HUES6 (cell line): ENCODE results near the gene IKBKE.

Source experiments
- H3K27ac ChIP-seq: 2 replicates; pipeline ENCODE4 v1.7.0; 2013; ENCODE audit warnings: low read depth, mild to moderate bottlenecking, low read length, inconsistent platforms
- H3K27me3 ChIP-seq: 2 replicates; pipeline ENCODE4 v1.6.1; 2013; ENCODE audit warnings: low read length; ENCODE audit not compliant: control insufficient read depth, insufficient read depth
- H3K36me3 ChIP-seq: 2 replicates; pipeline ENCODE4 v1.6.1; 2013; ENCODE audit warnings: low read length; ENCODE audit not compliant: control insufficient read depth, insufficient read depth
- H3K4me1 ChIP-seq: 2 replicates; pipeline ENCODE4 v1.6.1; 2013; ENCODE audit warnings: low read length; ENCODE audit not compliant: control insufficient read depth, insufficient read depth
- H3K4me3 ChIP-seq: 2 replicates; pipeline ENCODE4 v1.5.1; 2013; ENCODE audit warnings: low read depth, low read length
- H3K9ac ChIP-seq: one replicate; pipeline ENCODE4 v1.6.1; 2013; ENCODE audit warnings: mild to moderate bottlenecking, low read length
- H3K9me3 ChIP-seq: 2 replicates; pipeline ENCODE4 v1.6.1; 2013; ENCODE audit warnings: low read depth, low read length; ENCODE audit not compliant: control insufficient read depth, insufficient read depth

The IKBKE gene

GRCh38 chr1:206442101-206442500 is 28.2 kb upstream of the IKBKE start:
- Histone ChIP-seq H3K27ac (no peak overlapping the region), H3K9me3 (no peaks in the 10 kb centered on the region), H3K36me3 (peaks cover 77% of the 10 kb centered on the region)

GRCh38 chr1:206445116-206445515 is 25.2 kb upstream of the IKBKE start:
- Histone ChIP-seq H3K4me3 (no peak overlapping the region), H3K36me3 (peaks cover 74% of the 10 kb centered on the region), H3K9me3 (no peaks in the 10 kb centered on the region), H3K4me1 (no peaks in the 10 kb centered on the region), H3K27ac (no peak overlapping the region), H3K27me3 (no peaks in the 10 kb centered on the region), H3K9ac (no peak overlapping the region)

More at GRCh38 chr1:206442101-206442500, 28.2 kb upstream of the IKBKE start:
- no peak overlapping the region for H3K4me3 ChIP-seq
- no peaks in the 10 kb centered on the region for H3K4me1 ChIP-seq
- no peak overlapping the region for H3K9ac ChIP-seq
- H3K27me3 ChIP-seq = no peaks in the 10 kb centered on the region

- Histone ChIP-seq H3K9me3 (no peaks in the 10 kb centered on the region), H3K9ac (no peak overlapping the region), H3K4me1 (no peaks in the 10 kb centered on the region), H3K27ac (no peak overlapping the region), H3K4me3 (no peak overlapping the region), H3K27me3 (no peaks in the 10 kb centered on the region), H3K36me3 (peaks cover 78% of the 10 kb centered on the region)
These were observed 24.3 kb upstream of the IKBKE start for GRCh38 chr1:206445911-206446356.

- Histone ChIP-seq H3K4me3 (no peak overlapping the region), H3K27ac (no peak overlapping the region), H3K4me1 (no peaks in the 10 kb centered on the region), H3K27me3 (no peaks in the 10 kb centered on the region), H3K36me3 (peaks cover 79% of the 10 kb centered on the region), H3K9me3 (no peaks in the 10 kb centered on the region), H3K9ac (no peak overlapping the region)
These were observed 23.4 kb upstream of the IKBKE start for GRCh38 chr1:206446688-206447421.

GRCh38 chr1:206447422-206447765 is 22.9 kb upstream of the IKBKE start:
- Histone ChIP-seq H3K9me3 (no peaks in the 10 kb centered on the region), H3K4me1 (no peaks in the 10 kb centered on the region), H3K36me3 (peaks cover 76% of the 10 kb centered on the region), H3K4me3 (no peak overlapping the region), H3K27me3 (no peaks in the 10 kb centered on the region), H3K27ac (no peak overlapping the region), H3K9ac (no peak overlapping the region)

GRCh38 chr1:206447792-206448191 is 22.5 kb upstream of the IKBKE start:
- H3K27me3 ChIP-seq = no peaks in the 10 kb centered on the region
- H3K4me1 ChIP-seq = no peaks in the 10 kb centered on the region
- no peak overlapping the region for H3K27ac ChIP-seq
- no peak overlapping the region for H3K9ac ChIP-seq
- H3K4me3 ChIP-seq = no peak overlapping the region
- H3K36me3 ChIP-seq = peaks cover 73% of the 10 kb centered on the region
- H3K9me3 ChIP-seq = no peaks in the 10 kb centered on the region

- Histone ChIP-seq H3K27ac (no peak overlapping the region), H3K36me3 (peaks cover 73% of the 10 kb centered on the region), H3K9me3 (no peaks in the 10 kb centered on the region), H3K27me3 (no peaks in the 10 kb centered on the region), H3K4me1 (no peaks in the 10 kb centered on the region), H3K9ac (no peak overlapping the region), H3K4me3 (no peak overlapping the region)
These were observed 21.8 kb upstream of the IKBKE start for GRCh38 chr1:206448471-206448870.

- H3K36me3 ChIP-seq = peaks cover 80% of the 10 kb centered on the region
- no peak overlapping the region for H3K4me3 ChIP-seq
- no peaks in the 10 kb centered on the region for H3K27me3 ChIP-seq
- H3K4me1 ChIP-seq = no peaks in the 10 kb centered on the region
- no peak overlapping the region for H3K27ac ChIP-seq
- no peaks in the 10 kb centered on the region for H3K9me3 ChIP-seq
- H3K9ac ChIP-seq = no peak overlapping the region
These were observed 20.7 kb upstream of the IKBKE start for GRCh38 chr1:206449565-206449964.

- peaks cover 80% of the 10 kb centered on the region for H3K36me3 ChIP-seq
These were observed 20.0 kb upstream of the IKBKE start for GRCh38 chr1:206450281-206450680.

GRCh38 chr1:206451134-206451686 is 19.1 kb upstream of the IKBKE start:
- Histone ChIP-seq H3K9ac (no peak overlapping the region), H3K36me3 (peaks cover 77% of the 10 kb centered on the region), H3K4me1 (peaks cover 10% of the 10 kb centered on the region), H3K27me3 (no peaks in the 10 kb centered on the region), H3K4me3 (no peak overlapping the region), H3K9me3 (no peaks in the 10 kb centered on the region), H3K27ac (no peak overlapping the region)

More at GRCh38 chr1:206450281-206450680, 20.0 kb upstream of the IKBKE start:
- Histone ChIP-seq H3K27ac (no peak overlapping the region), H3K4me3 (no peak overlapping the region), H3K27me3 (no peaks in the 10 kb centered on the region), H3K9ac (no peak overlapping the region), H3K9me3 (no peaks in the 10 kb centered on the region), H3K4me1 (peaks cover 7% of the 10 kb centered on the region; the same call in 1 of the 2 replicates)

GRCh38 chr1:206453111-206453510 is 17.2 kb upstream of the IKBKE start:
- Histone ChIP-seq H3K36me3 (peaks cover 73% of the 10 kb centered on the region), H3K27ac (no peak overlapping the region), H3K4me1 (peaks cover 14% of the 10 kb centered on the region), H3K9ac (no peak overlapping the region), H3K27me3 (no peaks in the 10 kb centered on the region), H3K4me3 (no peak overlapping the region), H3K9me3 (no peaks in the 10 kb centered on the region)
